AG08395 (cell line): Measurements from ENCODE around the gene KANSL1.
A peak's percentile ranks its signal among the peaks of the same experiment; 100 is the strongest.

ENCODE experiments used
- DNase-seq: peaks from one replicate; pipeline ENCODE4 v3.0.0; 2012; ENCODE audit warnings: mixed read lengths, low spot score

Gene KANSL1

GRCh38 chr17:46000292-46000691 is 192.9 kb downstream of the KANSL1 start:
- DNase-seq, result no peak

- DNase-seq, result no peak
Measured at GRCh38 chr17:45999900-46000290, 193.3 kb downstream of the KANSL1 start.

DNA sequence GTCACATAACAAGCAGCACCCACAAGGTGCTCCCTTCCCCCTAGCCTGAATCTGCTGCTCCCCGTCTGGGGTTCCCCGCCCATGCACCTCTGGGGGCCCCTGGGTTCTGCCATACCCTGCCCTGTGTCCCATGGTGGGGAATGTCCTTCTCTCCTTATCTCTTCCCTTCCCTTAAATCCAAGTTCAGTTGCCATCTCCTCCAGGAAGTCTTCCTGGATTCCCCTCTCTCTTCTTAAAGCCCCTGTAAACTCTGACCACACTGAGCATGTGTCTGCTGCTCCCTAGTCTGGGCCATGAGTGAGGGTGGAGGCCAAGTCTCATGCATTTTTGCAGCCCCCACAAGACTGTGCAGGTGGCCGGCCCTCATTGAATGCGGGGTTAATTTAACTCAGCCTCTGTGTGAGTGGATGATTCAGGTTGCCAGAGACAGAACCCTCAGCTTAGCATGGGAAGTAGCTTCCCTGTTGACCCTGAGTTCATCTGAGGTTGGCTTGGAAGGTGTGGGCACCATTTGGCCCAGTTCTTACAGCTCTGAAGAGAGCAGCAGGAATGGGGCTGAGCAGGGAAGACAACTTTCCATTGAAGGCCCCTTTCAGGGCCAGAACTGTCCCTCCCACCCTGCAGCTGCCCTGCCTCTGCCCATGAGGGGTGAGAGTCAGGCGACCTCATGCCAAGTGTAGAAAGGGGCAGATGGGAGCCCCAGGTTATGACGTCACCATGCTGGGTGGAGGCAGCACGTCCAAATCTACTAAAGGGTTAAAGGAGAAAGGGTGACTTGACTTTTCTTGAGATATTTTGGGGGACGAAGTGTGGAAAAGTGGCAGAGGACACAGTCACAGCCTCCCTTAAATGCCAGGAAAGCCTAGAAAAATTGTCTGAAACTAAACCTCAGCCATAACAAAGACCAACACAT is 194.0 kb downstream of the KANSL1 start, which contains the start of gene STH:
Gene STH, plus strand, starts transcription at position 264 of the 913 bp plus-strand sequence. Its CDS starts 30 bp downstream, at position 294.
- no peak for DNase-seq

DNA sequence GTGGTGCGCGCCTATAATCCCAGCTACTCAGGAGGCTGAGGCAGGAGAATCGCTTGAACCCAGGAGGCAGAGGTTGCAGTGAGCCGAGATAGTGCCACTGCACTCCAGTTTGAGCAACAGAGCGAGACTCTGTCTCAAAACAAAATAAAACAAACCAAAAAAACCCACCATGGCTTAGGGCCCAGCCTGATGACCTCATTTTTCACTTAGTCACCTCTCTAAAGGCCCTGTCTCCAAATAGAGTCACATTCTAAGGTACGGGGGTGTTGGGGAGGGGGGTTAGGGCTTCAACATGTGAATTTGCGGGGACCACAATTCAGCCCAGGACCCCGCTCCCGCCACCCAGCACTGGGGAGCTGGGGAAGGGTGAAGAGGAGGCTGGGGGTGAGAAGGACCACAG is 195.6 kb downstream of the KANSL1 start:
- peak; percentile 30 for DNase-seq

- DNase-seq, result no peak
Measured at GRCh38 chr17:45997166-45997565, 196.1 kb downstream of the KANSL1 start.

- no peak for DNase-seq
Measured at GRCh38 chr17:45996282-45996937, 196.8 kb downstream of the KANSL1 start.

- no peak for DNase-seq
Measured at GRCh38 chr17:45995627-45996270, 197.5 kb downstream of the KANSL1 start.

DNA sequence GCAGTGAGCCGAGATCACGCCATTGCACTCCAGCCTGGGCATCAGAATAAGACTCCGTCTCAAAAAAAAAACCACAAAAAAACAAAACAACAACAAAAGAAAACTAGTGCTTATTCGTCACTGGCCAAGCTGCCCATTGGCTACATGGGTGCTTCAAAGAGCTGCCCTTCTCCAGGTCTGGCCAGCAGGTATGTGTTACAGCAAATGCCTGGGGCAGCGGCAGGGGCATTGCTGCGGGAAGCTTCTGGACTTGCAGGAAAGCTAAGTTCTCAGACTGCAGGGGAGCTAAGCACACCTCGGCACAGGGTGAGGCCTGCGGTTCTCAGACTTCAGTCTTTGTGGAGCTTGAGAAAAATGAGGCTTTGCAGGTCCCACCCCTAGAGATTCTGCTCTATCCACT is 198.2 kb downstream of the KANSL1 start:
- DNase-seq, result no peak

GRCh38 chr17:45993962-45994627 is 199.1 kb downstream of the KANSL1 start:
- no peak for DNase-seq

DNA sequence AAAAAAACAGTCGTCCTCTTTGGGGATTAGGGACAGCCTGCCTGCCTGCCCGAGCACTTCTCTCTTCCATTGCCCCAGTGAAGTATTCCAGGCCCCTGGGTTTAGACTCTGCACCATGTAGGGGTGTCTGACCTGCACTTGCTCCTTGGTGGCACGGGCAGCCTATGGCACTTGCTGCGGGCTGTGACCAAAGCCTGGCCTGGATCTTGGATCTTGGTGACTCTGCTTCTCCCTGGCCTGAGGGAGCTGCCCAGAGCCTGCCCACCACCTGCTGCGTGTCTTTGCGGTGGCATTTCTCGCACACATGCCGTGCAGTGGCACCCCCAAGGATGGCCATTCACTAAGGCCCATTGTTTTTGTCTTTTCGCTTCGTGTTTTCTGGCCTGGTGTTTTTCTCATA is 200.3 kb downstream of the KANSL1 start:
- no peak for DNase-seq

GRCh38 chr17:45992175-45992574 is 201.1 kb downstream of the KANSL1 start:
- DNase-seq, result no peak

- no peak for DNase-seq
Measured at GRCh38 chr17:45991341-45991740, 201.9 kb downstream of the KANSL1 start.

- no peak for DNase-seq
Measured at GRCh38 chr17:45990886-45991285, 202.3 kb downstream of the KANSL1 start.

GRCh38 chr17:45989759-45990158 is 203.5 kb downstream of the KANSL1 start:
- no peak for DNase-seq

- no peak for DNase-seq
Measured at GRCh38 chr17:45987706-45988105, 205.5 kb downstream of the KANSL1 start.

GRCh38 chr17:45986056-45986455 is 207.2 kb downstream of the KANSL1 start:
- DNase-seq, result no peak

- no peak for DNase-seq
Measured at GRCh38 chr17:45985447-45985846, 207.8 kb downstream of the KANSL1 start.

- DNase-seq, result no peak
Measured at GRCh38 chr17:45984368-45984767, 208.9 kb downstream of the KANSL1 start.

- no peak for DNase-seq
Measured at GRCh38 chr17:45983614-45984310, 209.5 kb downstream of the KANSL1 start.

DNA sequence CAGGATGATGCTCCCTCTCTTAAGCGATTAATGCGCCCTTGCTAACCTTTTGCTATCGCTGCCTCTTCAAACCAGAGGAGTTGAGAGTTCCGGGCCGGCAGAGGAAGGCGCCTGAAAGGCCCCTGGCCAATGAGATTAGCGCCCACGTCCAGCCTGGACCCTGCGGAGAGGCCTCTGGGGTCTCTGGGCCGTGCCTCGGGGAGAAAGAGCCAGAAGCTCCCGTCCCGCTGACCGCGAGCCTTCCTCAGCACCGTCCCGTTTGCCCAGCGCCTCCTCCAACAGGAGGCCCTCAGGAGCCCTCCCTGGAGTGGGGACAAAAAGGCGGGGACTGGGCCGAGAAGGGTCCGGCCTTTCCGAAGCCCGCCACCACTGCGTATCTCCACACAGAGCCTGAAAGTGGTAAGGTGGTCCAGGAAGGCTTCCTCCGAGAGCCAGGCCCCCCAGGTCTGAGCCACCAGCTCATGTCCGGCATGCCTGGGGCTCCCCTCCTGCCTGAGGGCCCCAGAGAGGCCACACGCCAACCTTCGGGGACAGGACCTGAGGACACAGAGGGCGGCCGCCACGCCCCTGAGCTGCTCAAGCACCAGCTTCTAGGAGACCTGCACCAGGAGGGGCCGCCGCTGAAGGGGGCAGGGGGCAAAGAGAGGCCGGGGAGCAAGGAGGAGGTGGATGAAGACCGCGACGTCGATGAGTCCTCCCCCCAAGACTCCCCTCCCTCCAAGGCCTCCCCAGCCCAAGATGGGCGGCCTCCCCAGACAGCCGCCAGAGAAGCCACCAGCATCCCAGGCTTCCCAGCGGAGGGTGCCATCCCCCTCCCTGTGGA is 210.2 kb downstream of the KANSL1 start:
- no peak for DNase-seq

GRCh38 chr17:45981306-45981705 is 211.9 kb downstream of the KANSL1 start:
- no peak for DNase-seq
